ENCODE measurements around the gene NT5M.
A peak's percentile ranks its signal among the peaks of the same experiment; 100 is the strongest.

The NT5M gene

GRCh38 chr17:17354560-17355349, 51.6 kb downstream of the NT5M start:
- DNase-seq (ENCODE audit: low read depth in 2 of 2) = peak; percentile 39 to 62

DNA sequence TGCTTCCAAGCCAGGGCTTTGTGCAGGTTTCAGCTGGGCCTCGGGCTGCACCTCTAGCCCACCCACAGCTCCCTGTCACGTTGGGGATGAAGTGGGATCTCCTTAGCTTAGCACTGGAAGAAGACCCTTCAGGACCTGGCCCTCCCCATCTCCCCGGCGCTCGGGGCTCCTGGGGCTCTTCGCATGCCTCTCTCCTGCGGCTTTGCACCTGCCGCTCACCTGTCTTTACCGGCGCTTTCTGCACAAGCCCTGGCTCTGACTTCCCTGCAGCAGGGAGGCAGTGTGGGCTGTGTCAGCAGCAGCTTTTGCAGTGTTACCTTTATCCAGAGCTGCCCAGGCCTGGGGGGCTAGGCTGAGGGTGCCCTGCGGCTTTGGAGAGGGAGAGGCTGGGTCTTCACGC, 52.3 kb downstream of the NT5M start:
- DNase-seq (ENCODE audit: low read depth in 2 of 2) = no peak

DNA sequence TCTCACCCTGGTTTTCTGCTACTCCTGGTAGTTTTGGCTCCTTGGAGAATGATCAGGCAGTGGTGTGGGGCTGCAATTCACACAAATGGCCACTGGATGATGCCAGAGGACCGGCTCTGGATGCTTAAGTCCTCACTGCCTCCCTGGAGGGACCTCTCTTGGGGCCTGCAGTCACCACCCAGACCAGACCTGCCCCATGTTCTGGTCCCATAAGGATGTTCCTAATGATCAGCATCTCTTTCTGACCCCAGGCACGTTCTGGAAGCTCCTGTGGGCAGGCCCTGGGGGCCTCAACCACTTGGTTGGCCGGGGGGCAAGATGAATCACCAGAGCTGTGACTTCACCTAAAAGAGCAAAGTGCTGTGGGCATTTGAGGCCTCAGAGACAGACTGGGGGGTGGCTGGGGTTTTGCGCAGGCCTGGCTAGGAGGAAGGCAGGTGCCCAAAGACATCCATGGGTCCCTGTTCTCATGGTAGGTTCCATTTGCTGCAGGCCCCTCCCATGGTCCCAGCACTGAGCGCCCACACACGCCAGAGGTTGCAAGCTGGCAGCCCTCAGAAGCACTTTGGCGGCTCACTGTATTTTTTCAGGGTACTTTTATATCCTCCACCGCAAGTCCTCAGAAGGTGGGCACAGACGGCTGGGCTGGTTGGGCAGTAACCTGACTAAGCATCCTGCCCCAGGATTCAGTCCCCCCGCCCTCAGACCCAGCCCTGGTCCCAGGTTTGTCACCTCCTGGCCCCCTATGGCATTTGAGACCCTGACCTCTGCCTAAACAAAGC, 53.2 kb downstream of the NT5M start:
- DNase-seq (ENCODE audit: low read depth in 2 of 2) = peak; percentile 29 to 33

DNA sequence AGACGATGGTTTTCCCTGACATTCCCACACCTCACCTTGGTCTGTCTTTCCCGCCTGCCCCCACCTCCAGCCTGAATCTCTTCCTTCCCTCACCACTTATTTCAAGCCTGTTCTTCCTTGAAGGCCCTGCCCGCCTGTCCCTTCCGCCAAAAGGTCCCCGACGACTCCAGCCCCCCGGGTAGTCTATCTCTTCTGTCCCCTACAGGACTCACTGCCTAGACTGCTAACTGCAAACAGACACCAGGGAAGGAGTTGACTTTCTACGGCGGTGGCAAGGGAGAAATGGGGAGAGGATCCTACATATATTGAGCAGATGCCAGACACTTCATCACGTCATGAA, 53.7 kb downstream of the NT5M start:
- no peak for DNase-seq (ENCODE audit: low read depth in 2 of 2)

DNA sequence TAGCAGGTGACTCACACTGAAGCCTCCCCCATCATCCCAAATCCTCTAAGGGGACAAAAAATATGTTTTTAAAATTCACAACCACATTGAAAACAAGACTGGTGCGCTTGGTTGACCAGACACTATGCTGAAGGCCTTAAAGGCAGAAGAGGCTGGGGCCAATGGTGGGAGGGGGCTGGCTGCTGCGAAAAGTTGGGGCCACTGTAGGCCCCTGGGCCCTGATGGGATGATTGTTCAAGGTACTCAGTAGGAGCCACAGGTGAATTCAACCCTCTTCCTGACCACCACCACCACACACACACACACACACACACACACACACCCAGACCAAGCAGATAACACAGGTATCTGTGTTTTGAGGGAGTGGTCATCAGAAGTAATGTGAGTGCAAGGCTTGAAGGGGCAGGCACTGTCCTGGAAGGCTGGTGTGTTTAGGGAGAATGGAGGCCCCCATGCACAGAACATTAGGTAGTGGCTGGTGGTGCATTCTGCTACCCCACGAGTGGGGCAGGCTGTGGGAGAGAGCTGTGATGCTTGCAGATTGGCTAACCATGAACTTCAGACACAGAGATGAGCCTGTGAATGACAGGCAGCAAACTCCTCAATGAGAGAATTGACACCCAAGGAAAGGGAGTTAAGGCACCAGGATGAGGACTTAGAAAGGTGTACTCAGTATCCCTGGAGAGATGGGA, 55.0 kb downstream of the NT5M start:
- no peak for DNase-seq (ENCODE audit: low read depth in 2 of 2)

- DNase-seq (ENCODE audit: low read depth in 2 of 2) = no peak
Observed at GRCh38 chr17:17358866-17359265, 55.7 kb downstream of the NT5M start.

DNA sequence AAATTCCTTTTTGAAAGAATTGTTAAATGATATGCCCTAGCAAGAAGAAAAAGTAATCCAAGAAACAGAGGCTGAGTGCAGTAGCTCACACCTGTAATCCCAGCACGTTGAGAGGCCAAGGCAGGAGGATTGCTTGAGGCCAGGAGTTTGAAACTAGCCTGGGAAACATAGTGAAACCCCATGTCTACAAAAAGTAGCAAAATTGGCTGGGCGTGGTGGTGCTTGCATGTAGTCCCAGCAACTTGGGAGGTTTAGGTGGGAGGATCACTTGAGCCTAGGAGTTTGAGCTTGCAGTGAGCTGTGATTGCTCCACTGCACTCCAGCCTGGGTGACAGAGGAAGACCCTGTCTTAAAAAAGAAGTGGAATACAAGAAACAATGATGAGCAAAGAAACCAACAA, 56.1 kb downstream of the NT5M start:
- DNase-seq (ENCODE audit: low read depth in 2 of 2) = no peak

GRCh38 chr17:17360087-17360730, 57.0 kb downstream of the NT5M start:
- no peak for DNase-seq (ENCODE audit: low read depth in 2 of 2)

GRCh38 chr17:17361543-17361866, 58.3 kb downstream of the NT5M start:
- DNase-seq (ENCODE audit: low read depth in 2 of 2) = no peak

DNA sequence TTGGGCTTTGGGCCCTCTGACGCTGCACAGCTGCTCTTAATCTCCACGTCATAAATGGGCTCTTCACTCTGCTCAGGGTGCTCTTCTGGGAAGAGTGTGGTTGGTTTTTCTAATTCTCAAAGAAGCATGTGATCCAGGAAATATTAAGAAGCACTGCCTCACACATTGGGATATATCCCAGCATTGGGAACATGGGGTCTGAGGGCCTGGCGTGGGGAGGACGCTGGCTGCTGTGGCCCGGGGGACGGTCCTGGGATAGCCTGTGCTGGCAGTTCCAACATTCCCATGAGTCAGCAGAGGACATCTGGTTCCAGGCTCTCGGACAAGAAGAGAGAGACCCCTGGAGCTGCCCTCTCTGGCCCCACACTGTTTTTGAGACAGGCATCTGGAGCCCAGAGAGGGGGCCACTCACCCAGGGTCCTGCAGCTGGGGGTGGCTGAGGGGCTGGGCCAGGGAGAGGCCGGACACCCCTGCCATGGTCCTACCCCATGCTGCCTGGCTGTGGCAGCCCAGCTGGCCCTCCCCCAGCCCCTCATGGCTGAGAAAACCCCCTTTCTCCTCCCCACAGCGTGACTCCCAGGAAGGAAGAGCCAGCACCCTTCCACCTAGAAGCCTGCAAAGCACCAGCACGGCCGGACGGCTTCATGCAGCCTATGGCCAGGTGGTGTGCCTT, 58.8 kb downstream of the NT5M start:
- DNase-seq (ENCODE audit: low read depth in 2 of 2) = no peak

DNA sequence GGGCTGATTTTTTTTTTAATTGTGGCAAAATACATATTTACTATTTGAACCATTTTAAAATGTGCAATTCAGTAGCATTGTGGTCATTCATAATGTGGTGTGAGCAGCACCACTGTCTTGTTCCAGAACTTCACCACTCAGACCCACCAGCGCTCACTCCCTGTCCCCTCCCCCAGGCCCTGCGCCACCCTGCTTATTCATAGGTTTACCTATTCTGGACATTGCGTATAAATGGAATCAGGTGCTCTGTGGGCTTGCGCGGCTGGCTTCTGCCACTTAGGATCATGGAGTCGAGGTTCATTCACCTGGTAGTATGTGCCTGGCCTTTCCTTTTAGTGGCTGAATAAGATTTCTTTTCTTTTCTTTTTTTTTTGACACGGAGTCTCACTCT, 59.4 kb downstream of the NT5M start:
- DNase-seq (ENCODE audit: low read depth in 2 of 2) = no peak

- DNase-seq (ENCODE audit: low read depth in 2 of 2) = no peak
Observed at GRCh38 chr17:17363638-17364337, 60.6 kb downstream of the NT5M start.

DNA sequence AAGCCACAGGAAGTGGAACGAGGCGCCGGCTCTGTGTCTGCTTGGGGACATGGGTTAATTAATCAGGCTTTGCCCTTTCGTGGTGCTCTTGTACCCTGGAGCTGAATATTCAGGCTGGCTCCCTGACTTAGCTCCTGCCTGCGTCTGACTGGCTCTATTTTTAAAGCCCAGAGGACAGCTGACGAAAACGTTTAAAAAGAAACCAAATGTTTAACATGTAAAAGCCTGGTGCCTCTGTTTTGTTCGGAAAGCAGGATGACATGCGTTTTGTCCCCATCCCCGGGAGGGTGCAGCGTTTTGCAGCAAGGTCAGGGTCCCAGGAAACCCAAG, 61.1 kb downstream of the NT5M start:
- no peak for DNase-seq (ENCODE audit: low read depth in 2 of 2)

GRCh38 chr17:17365476-17366110, 62.4 kb downstream of the NT5M start:
- DNase-seq (ENCODE audit: low read depth in 2 of 2) = no peak

GRCh38 chr17:17366235-17366634, 63.1 kb downstream of the NT5M start:
- no peak for DNase-seq (ENCODE audit: low read depth in 2 of 2)

- no peak for DNase-seq (ENCODE audit: low read depth in 2 of 2)
Observed at GRCh38 chr17:17366941-17367875, 64.0 kb downstream of the NT5M start.

GRCh38 chr17:17367931-17368330, 64.8 kb downstream of the NT5M start:
- no peak for DNase-seq (ENCODE audit: low read depth in 2 of 2)

DNA sequence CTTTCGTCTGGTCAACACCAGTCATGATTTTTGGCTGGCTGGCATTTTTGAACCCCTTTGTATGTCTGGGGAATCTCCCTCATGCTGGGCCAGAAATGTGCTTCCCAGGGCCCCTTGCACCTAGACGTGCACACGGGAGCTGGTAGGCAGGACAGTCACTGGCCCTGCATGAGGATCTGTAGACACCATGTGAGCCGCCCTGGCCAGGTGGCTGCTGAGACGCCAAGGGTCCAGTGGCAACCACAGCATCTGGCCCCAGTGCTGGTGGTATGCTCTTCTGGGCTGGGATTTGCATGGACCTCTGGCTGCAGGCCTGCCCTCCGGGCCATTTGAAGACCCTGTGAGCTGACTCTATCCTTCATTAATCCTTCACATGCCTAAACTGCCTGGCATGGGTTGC, 67.5 kb downstream of the NT5M start:
- no peak for DNase-seq (ENCODE audit: low read depth in 2 of 2)

- no peak for DNase-seq (ENCODE audit: low read depth in 2 of 2)
Observed at GRCh38 chr17:17372856-17373520, 69.8 kb downstream of the NT5M start.

Measured in stimulated activated CD4-positive, alpha-beta T cell treated with anti-CD3 and anti-CD28 coated beads, Interleukin-1b, Interleukin-23, amount 100 ng/mL, for 1 hour (primary cell).